OCI-LY3 (cell line): ENCODE data around the gene RAPGEF1.

Source experiments
- EZH2phosphoT487 ChIP-seq: fragments of 200-600 bp; shearing (Covaris generic); IDR thresholded peaks from 2 replicates; pipeline ENCODE4 v1.6.1; 2018; ENCODE audit warnings: antibody characterized with exemption, mixed run types, low read depth
- TF ChIP-seq, protein P1 (sequence below): fragments of 200-600, 300-600 bp; sonication (generic); IDR thresholded peaks from 2 replicates; pipeline ENCODE4 v1.5.1; 2014; ENCODE audit warnings: antibody characterized with exemption, low read length, low read depth

DNA sequence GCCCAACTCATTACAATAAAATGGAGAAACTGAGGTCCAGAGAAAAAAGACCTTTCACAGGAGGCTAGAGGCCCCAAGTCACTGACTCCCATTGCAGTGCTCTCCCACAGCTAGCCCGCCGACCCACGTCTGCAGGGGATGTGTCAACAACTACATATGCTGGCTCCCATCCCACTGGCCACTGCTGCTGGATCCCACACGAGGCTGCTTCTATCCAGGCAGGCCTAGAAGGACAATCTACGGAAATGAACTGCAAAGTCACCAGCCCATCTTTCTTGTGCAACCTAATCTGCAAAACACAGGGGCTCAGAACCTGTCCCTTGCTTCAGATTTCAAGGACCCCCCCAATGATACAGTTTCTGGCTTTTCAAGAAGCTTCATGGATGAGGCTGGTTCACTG lies 24.0 kb downstream of the RAPGEF1 start:
- TF ChIP-seq, protein P1, sequence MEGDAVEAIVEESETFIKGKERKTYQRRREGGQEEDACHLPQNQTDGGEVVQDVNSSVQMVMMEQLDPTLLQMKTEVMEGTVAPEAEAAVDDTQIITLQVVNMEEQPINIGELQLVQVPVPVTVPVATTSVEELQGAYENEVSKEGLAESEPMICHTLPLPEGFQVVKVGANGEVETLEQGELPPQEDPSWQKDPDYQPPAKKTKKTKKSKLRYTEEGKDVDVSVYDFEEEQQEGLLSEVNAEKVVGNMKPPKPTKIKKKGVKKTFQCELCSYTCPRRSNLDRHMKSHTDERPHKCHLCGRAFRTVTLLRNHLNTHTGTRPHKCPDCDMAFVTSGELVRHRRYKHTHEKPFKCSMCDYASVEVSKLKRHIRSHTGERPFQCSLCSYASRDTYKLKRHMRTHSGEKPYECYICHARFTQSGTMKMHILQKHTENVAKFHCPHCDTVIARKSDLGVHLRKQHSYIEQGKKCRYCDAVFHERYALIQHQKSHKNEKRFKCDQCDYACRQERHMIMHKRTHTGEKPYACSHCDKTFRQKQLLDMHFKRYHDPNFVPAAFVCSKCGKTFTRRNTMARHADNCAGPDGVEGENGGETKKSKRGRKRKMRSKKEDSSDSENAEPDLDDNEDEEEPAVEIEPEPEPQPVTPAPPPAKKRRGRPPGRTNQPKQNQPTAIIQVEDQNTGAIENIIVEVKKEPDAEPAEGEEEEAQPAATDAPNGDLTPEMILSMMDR: no peak
- no peak for TF ChIP-seq EZH2phosphoT487
